Measurements from ENCODE around the gene GATA2. TPM values are rescaled to one million over a fixed set of nuclear protein-coding genes. Genes with fewer than 3 reads are reported as not detected.

GATA2 gene
- total RNA-seq, 1 donor, result 0.72 TPM

- TF ChIP-seq CTCF (IDR thresholded peaks at IDR 0.05; ENCODE audit: extremely low read depth, low read depth, low read length), result no peak
- peaks cover 46% of the 10 kb centered on the region for H3K27me3 ChIP-seq (ENCODE audit: insufficient read depth, low read length)
- no peaks in the 10 kb centered on the region for H3K9me3 ChIP-seq (ENCODE audit: low read depth, low read length)
Measured at GRCh38 chr3:128537091-128537703, 44.2 kb upstream of the GATA2 start.

GRCh38 chr3:128532012-128532983 lies 39.3 kb upstream of the GATA2 start:
- Histone ChIP-seq H3K4me2 (ENCODE audit: insufficient read depth, low read length) (no peak overlapping the region), H3K4me3 (ENCODE audit: insufficient read depth, low read length) (no peak overlapping the region), H3K36me3 (ENCODE audit: insufficient read depth, low read length) (no peaks in the 10 kb centered on the region), H3K9me3 (ENCODE audit: low read depth, low read length) (no peaks in the 10 kb centered on the region), H3K27ac (ENCODE audit: low read depth, low read length) (no peak overlapping the region), H2AFZ (ENCODE audit: low read length) (no peak overlapping the region), H3K79me2 (ENCODE audit: insufficient read depth, low read length) (no peaks in the 10 kb centered on the region), H4K20me1 (ENCODE audit: insufficient read depth, low read length) (no peaks in the 10 kb centered on the region), H3K4me1 (ENCODE audit: insufficient read depth, low read length) (no peaks in the 10 kb centered on the region), H3K27me3 (ENCODE audit: insufficient read depth, low read length) (peaks cover 56% of the 10 kb centered on the region)
- no peak for DNase-seq (ENCODE audit: insufficient read length, low spot score, missing footprints)
- no peak for TF ChIP-seq CTCF (IDR thresholded peaks at IDR 0.05; ENCODE audit: extremely low read depth, low read depth, low read length)

More at GRCh38 chr3:128537091-128537703, 44.2 kb upstream of the GATA2 start:
- no peak overlapping the region for H3K4me3 ChIP-seq (ENCODE audit: insufficient read depth, low read length)
- no peak overlapping the region for H3K27ac ChIP-seq (ENCODE audit: low read depth, low read length)
- H3K36me3 ChIP-seq (ENCODE audit: insufficient read depth, low read length), result no peaks in the 10 kb centered on the region
- no peak overlapping the region for H3K4me2 ChIP-seq (ENCODE audit: insufficient read depth, low read length)
- H4K20me1 ChIP-seq (ENCODE audit: insufficient read depth, low read length), result no peaks in the 10 kb centered on the region
- no peak for DNase-seq (ENCODE audit: insufficient read length, low spot score, missing footprints)
- no peaks in the 10 kb centered on the region for H3K79me2 ChIP-seq (ENCODE audit: insufficient read depth, low read length)
- no peaks in the 10 kb centered on the region for H3K4me1 ChIP-seq (ENCODE audit: insufficient read depth, low read length)
- no peak overlapping the region for H2AFZ ChIP-seq (ENCODE audit: low read length)

- no peak overlapping the region for H2AFZ ChIP-seq (ENCODE audit: low read length)
- no peaks in the 10 kb centered on the region for H3K79me2 ChIP-seq (ENCODE audit: insufficient read depth, low read length)
- H4K20me1 ChIP-seq (ENCODE audit: insufficient read depth, low read length), result no peaks in the 10 kb centered on the region
- H3K27ac ChIP-seq (ENCODE audit: low read depth, low read length), result no peak overlapping the region
- no peak for TF ChIP-seq CTCF (IDR thresholded peaks at IDR 0.05; ENCODE audit: extremely low read depth, low read depth, low read length)
- H3K4me3 ChIP-seq (ENCODE audit: insufficient read depth, low read length), result no peak overlapping the region
- no peaks in the 10 kb centered on the region for H3K36me3 ChIP-seq (ENCODE audit: insufficient read depth, low read length)
- H3K4me1 ChIP-seq (ENCODE audit: insufficient read depth, low read length), result no peaks in the 10 kb centered on the region
- no peaks in the 10 kb centered on the region for H3K9me3 ChIP-seq (ENCODE audit: low read depth, low read length)
- H3K4me2 ChIP-seq (ENCODE audit: insufficient read depth, low read length), result no peak overlapping the region
- H3K27me3 ChIP-seq (ENCODE audit: insufficient read depth, low read length), result peaks cover 43% of the 10 kb centered on the region
- DNase-seq (ENCODE audit: insufficient read length, low spot score, missing footprints), result no peak
Measured at GRCh38 chr3:128524374-128525299, 31.6 kb upstream of the GATA2 start.

All from osteoblast (primary cell).